HEK293 (cell line): ENCODE results near the gene ZNF76.

Experiments
- GFI1B ChIP-seq: fragments of 450-650 bp; formaldehyde crosslinking; IDR thresholded peaks from 2 replicates; pipeline ENCODE4 v1.5.1; 2016; ENCODE audit warnings: missing biosample characterization, missing genetic modification characterization
- MYNN ChIP-seq: fragments of 450-650 bp; formaldehyde crosslinking; IDR thresholded peaks from 2 replicates; pipeline ENCODE4 v1.5.1; 2016; ENCODE audit warnings: missing biosample characterization, missing genetic modification characterization, borderline replicate concordance
- MZF1 ChIP-seq: fragments of 450-650 bp; formaldehyde crosslinking; IDR thresholded peaks from 2 replicates; pipeline ENCODE4 v1.5.1; 2017; ENCODE audit warnings: missing biosample characterization, missing genetic modification characterization, borderline replicate concordance
- PRDM1 ChIP-seq: fragments of 450-650 bp; formaldehyde crosslinking; IDR thresholded peaks from 2 replicates; pipeline ENCODE4; 2016; ENCODE audit warnings: missing biosample characterization, missing genetic modification characterization
- SP2 ChIP-seq: fragments of 450-650 bp; formaldehyde crosslinking; IDR thresholded peaks from 2 replicates; pipeline ENCODE4 v1.5.1; 2016; ENCODE audit warnings: missing biosample characterization, missing genetic modification characterization
- SP3 ChIP-seq: fragments of 450-650 bp; formaldehyde crosslinking; IDR thresholded peaks from 2 replicates; pipeline ENCODE4 v1.5.1; 2016; ENCODE audit warnings: missing biosample characterization, missing genetic modification characterization
- WT1 ChIP-seq: fragments of 450-650 bp; formaldehyde crosslinking; IDR thresholded peaks from 2 replicates; pipeline ENCODE4 v1.5.1; 2016; ENCODE audit warnings: missing biosample characterization, missing genetic modification characterization
- ZBTB48 ChIP-seq: fragments of 450-650 bp; formaldehyde crosslinking; IDR thresholded peaks from 2 replicates; pipeline ENCODE4 v1.5.1; 2016; ENCODE audit warnings: missing biosample characterization, missing genetic modification characterization
- ZFP41 ChIP-seq: fragments of 450-650 bp; formaldehyde crosslinking; IDR thresholded peaks from 2 replicates; pipeline ENCODE4 v1.5.1; 2016; ENCODE audit warnings: missing biosample characterization, missing genetic modification characterization, borderline replicate concordance
- ZIC2 ChIP-seq: fragments of 450-650 bp; formaldehyde crosslinking; IDR thresholded peaks from 2 replicates; pipeline ENCODE4 v1.5.1; 2016; ENCODE audit warnings: missing biosample characterization, missing genetic modification characterization
- ZNF112 ChIP-seq: fragments of 450-650 bp; formaldehyde crosslinking; IDR thresholded peaks from 2 replicates; pipeline ENCODE4 v1.5.0; 2017; ENCODE audit warnings: missing biosample characterization, missing genetic modification characterization
- ZNF146 ChIP-seq: fragments of 450-650 bp; formaldehyde crosslinking; IDR thresholded peaks from 2 replicates; pipeline ENCODE4 v1.5.1; 2016; ENCODE audit warnings: missing biosample characterization, missing genetic modification characterization
- ZNF169 ChIP-seq: fragments of 450-650 bp; formaldehyde crosslinking; IDR thresholded peaks from 2 replicates; pipeline ENCODE4 v1.5.1; 2016; ENCODE audit warnings: missing biosample characterization, missing genetic modification characterization
- ZNF214 ChIP-seq: fragments of 450-650 bp; formaldehyde crosslinking; IDR thresholded peaks from 2 replicates; pipeline ENCODE4 v1.5.1; 2017; ENCODE audit warnings: missing biosample characterization, mild to moderate bottlenecking, missing genetic modification characterization, borderline replicate concordance
- ZNF221 ChIP-seq: fragments of 450-650 bp; formaldehyde crosslinking; IDR thresholded peaks from 2 replicates; pipeline ENCODE4 v1.5.1; 2017; ENCODE audit warnings: missing biosample characterization, missing genetic modification characterization, borderline replicate concordance
- ZNF366 ChIP-seq: fragments of 450-650 bp; formaldehyde crosslinking; conservative IDR thresholded peaks from 2 replicates; pipeline ENCODE4 v1.5.1; 2016; ENCODE audit warnings: missing biosample characterization, missing genetic modification characterization
- ZNF398 ChIP-seq: fragments of 450-650 bp; formaldehyde crosslinking; IDR thresholded peaks from 2 replicates; pipeline ENCODE4 v1.5.1; 2017; ENCODE audit warnings: missing biosample characterization, missing genetic modification characterization
- ZNF416 ChIP-seq: fragments of 450-650 bp; formaldehyde crosslinking; IDR thresholded peaks from 2 replicates; pipeline ENCODE4 v1.5.1; 2016; ENCODE audit warnings: missing biosample characterization, missing genetic modification characterization
- ZNF433 ChIP-seq: fragments of 450-650 bp; formaldehyde crosslinking; IDR thresholded peaks from 2 replicates; pipeline ENCODE4 v1.5.1; 2016; ENCODE audit warnings: missing biosample characterization, missing genetic modification characterization, low read depth
- ZNF530 ChIP-seq: fragments of 450-650 bp; formaldehyde crosslinking; IDR thresholded peaks from 2 replicates; pipeline ENCODE4 v1.5.1; 2016; ENCODE audit warnings: low read depth, missing biosample characterization, missing genetic modification characterization
- ZNF560 ChIP-seq: fragments of 450-650 bp; formaldehyde crosslinking; IDR thresholded peaks from 2 replicates; pipeline ENCODE4 v1.5.1; 2017; ENCODE audit warnings: missing biosample characterization, missing genetic modification characterization, borderline replicate concordance
- ZNF561 ChIP-seq: fragments of 450-650 bp; IDR thresholded peaks from 2 replicates; pipeline ENCODE4 v1.5.1; 2018; ENCODE audit warnings: missing biosample characterization, missing genetic modification characterization, borderline replicate concordance
- ZNF585B ChIP-seq: fragments of 450-650 bp; formaldehyde crosslinking; IDR thresholded peaks from 2 replicates; pipeline ENCODE4 v1.5.1; 2016; ENCODE audit warnings: missing biosample characterization, missing genetic modification characterization
- ZNF626 ChIP-seq: fragments of 450-650 bp; sonication (Bioruptor Pico); formaldehyde crosslinking; IDR thresholded peaks from 2 replicates; pipeline ENCODE4 v1.5.1; 2018; ENCODE audit warnings: missing biosample characterization, missing genetic modification characterization, inconsistent platforms
- ZNF660 ChIP-seq: fragments of 450-650 bp; IDR thresholded peaks from 2 replicates; pipeline ENCODE4 v1.5.1; 2018; ENCODE audit warnings: missing biosample characterization, mild to moderate bottlenecking, missing genetic modification characterization
- ZNF701 ChIP-seq: fragments of 450-650 bp; formaldehyde crosslinking; IDR thresholded peaks from 2 replicates; pipeline ENCODE4 v1.5.1; 2016; ENCODE audit warnings: missing biosample characterization, missing genetic modification characterization
- ZNF792 ChIP-seq: fragments of 450-650 bp; formaldehyde crosslinking; IDR thresholded peaks from 2 replicates; pipeline ENCODE4 v1.5.1; 2016; ENCODE audit warnings: missing biosample characterization, missing genetic modification characterization
- ZSCAN30 ChIP-seq: fragments of 450-650 bp; IDR thresholded peaks from 2 replicates; pipeline ENCODE4 v1.5.1; 2018; ENCODE audit warnings: missing biosample characterization, mild to moderate bottlenecking, missing genetic modification characterization, moderate library complexity
- ZSCAN4 ChIP-seq: fragments of 450-650 bp; formaldehyde crosslinking; IDR thresholded peaks from 2 replicates; pipeline ENCODE4 v1.5.1; 2017; ENCODE audit warnings: missing biosample characterization, missing genetic modification characterization
- ZXDB ChIP-seq: fragments of 450-650 bp; formaldehyde crosslinking; IDR thresholded peaks from 2 replicates; pipeline ENCODE4 v1.5.1; 2016; ENCODE audit warnings: missing biosample characterization, missing genetic modification characterization
- TF ChIP-seq, protein P1 (sequence below): fragments of 450-650 bp; formaldehyde crosslinking; IDR thresholded peaks from 2 replicates; pipeline ENCODE4 v1.5.1; 2016; ENCODE audit warnings: missing biosample characterization, missing genetic modification characterization
- TF ChIP-seq, protein P2 (sequence below): fragments of 450-650 bp; formaldehyde crosslinking; IDR thresholded peaks from 2 replicates; pipeline ENCODE4 v1.5.1; 2016; ENCODE audit warnings: missing biosample characterization, missing genetic modification characterization
- TF ChIP-seq, protein P3 (sequence below): fragments of 450-650 bp; formaldehyde crosslinking; IDR thresholded peaks from 2 replicates; pipeline ENCODE4 v1.5.1; 2016; ENCODE audit warnings: missing biosample characterization, missing genetic modification characterization

Gene ZNF76

GRCh38 chr6:35318196-35319171, 58.9 kb downstream of the ZNF76 start (continued):
- no peak for TF ChIP-seq ZNF146
- TF ChIP-seq ZNF169 (tag by site-specific recombination): no peak
- peak; percentile 52 for TF ChIP-seq ZNF366
- TF ChIP-seq ZXDB (tag by site-specific recombination): peak; percentile 69; the same call in 1 of the 2 replicates
- no peak for TF ChIP-seq ZNF530 (tag by site-specific recombination)
- TF ChIP-seq ZNF112 (tag by site-specific recombination): no peak
- TF ChIP-seq ZNF792 (tag by site-specific recombination): 0 out of 2 replicates have a peak, but pooled peaks have one; percentile 16
- TF ChIP-seq WT1 (tag by site-specific recombination): no peak
- no peak for TF ChIP-seq ZNF433 (tag by site-specific recombination)
- no peak for TF ChIP-seq ZNF214 (tag by site-specific recombination)
- TF ChIP-seq, protein P1, sequence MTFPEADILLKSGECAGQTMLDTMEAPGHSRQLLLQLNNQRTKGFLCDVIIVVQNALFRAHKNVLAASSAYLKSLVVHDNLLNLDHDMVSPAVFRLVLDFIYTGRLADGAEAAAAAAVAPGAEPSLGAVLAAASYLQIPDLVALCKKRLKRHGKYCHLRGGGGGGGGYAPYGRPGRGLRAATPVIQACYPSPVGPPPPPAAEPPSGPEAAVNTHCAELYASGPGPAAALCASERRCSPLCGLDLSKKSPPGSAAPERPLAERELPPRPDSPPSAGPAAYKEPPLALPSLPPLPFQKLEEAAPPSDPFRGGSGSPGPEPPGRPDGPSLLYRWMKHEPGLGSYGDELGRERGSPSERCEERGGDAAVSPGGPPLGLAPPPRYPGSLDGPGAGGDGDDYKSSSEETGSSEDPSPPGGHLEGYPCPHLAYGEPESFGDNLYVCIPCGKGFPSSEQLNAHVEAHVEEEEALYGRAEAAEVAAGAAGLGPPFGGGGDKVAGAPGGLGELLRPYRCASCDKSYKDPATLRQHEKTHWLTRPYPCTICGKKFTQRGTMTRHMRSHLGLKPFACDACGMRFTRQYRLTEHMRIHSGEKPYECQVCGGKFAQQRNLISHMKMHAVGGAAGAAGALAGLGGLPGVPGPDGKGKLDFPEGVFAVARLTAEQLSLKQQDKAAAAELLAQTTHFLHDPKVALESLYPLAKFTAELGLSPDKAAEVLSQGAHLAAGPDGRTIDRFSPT (tag by site-specific recombination): no peak
- peak; percentile 88 for TF ChIP-seq ZBTB48 (tag by site-specific recombination)
- TF ChIP-seq ZSCAN30: peak; percentile 64; the same call in 1 of the 2 replicates
- no peak for TF ChIP-seq ZSCAN4 (tag by site-specific recombination)
- peak; percentile 55 for TF ChIP-seq ZNF585B (tag by site-specific recombination)
- peak; percentile 46; the same call in 1 of the 2 replicates for TF ChIP-seq MZF1 (tag by site-specific recombination)
- no peak for TF ChIP-seq PRDM1 (tag by site-specific recombination)
- TF ChIP-seq MYNN (tag by site-specific recombination): no peak
- TF ChIP-seq, protein P2, sequence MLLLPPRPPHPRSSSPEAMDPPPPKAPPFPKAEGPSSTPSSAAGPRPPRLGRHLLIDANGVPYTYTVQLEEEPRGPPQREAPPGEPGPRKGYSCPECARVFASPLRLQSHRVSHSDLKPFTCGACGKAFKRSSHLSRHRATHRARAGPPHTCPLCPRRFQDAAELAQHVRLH (tag by site-specific recombination): no peak
- TF ChIP-seq ZNF221: no peak
- no peak for TF ChIP-seq GFI1B (tag by site-specific recombination)
- no peak for TF ChIP-seq ZNF701
- TF ChIP-seq ZNF398: no peak
- TF ChIP-seq SP3: peak; percentile 98
- TF ChIP-seq SP2 (tag by site-specific recombination): peak; percentile 89
- TF ChIP-seq ZNF416 (tag by site-specific recombination): no peak
- TF ChIP-seq, protein P3, sequence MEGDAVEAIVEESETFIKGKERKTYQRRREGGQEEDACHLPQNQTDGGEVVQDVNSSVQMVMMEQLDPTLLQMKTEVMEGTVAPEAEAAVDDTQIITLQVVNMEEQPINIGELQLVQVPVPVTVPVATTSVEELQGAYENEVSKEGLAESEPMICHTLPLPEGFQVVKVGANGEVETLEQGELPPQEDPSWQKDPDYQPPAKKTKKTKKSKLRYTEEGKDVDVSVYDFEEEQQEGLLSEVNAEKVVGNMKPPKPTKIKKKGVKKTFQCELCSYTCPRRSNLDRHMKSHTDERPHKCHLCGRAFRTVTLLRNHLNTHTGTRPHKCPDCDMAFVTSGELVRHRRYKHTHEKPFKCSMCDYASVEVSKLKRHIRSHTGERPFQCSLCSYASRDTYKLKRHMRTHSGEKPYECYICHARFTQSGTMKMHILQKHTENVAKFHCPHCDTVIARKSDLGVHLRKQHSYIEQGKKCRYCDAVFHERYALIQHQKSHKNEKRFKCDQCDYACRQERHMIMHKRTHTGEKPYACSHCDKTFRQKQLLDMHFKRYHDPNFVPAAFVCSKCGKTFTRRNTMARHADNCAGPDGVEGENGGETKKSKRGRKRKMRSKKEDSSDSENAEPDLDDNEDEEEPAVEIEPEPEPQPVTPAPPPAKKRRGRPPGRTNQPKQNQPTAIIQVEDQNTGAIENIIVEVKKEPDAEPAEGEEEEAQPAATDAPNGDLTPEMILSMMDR (tag by site-specific recombination): peak; percentile 86
- no peak for TF ChIP-seq ZNF626 (tag by site-specific recombination)
- TF ChIP-seq ZNF560 (tag by site-specific recombination): no peak; the same call in 1 of the 2 replicates
- TF ChIP-seq ZFP41 (tag by site-specific recombination): no peak
- TF ChIP-seq ZNF561: peak; percentile 83; the same call in 1 of the 2 replicates
- TF ChIP-seq ZIC2 (tag by site-specific recombination): peak; percentile 94
- peak; percentile 90 for TF ChIP-seq ZNF660
